Muscle layer of colon (tissue), 2 donors: ENCODE results near the gene SKIL.
"Not testable (repeated sequence)": the region's sequence is repeated elsewhere in the genome, so short reads cannot be mapped to it uniquely, and the experiment has no call there.

Experiments used
- H3K27ac ChIP-seq: one replicate; pipeline ENCODE4 v1.7.0; 2013; ENCODE audit warnings: low read depth, mild to moderate bottlenecking, low read length, moderate library complexity
- H3K27me3 ChIP-seq, 2 donors: one replicate each; pipeline ENCODE4 v1.7.0; 2013; ENCODE audit warnings: low read length in 2 of 2, mild to moderate bottlenecking in 2 of 2; ENCODE audit not compliant: insufficient read depth in 2 of 2, control insufficient read depth in 1 of 2
- H3K36me3 ChIP-seq: one replicate; pipeline ENCODE4 v1.7.0; 2013; ENCODE audit warnings: mild to moderate bottlenecking, low read length; ENCODE audit not compliant: insufficient read depth
- H3K4me1 ChIP-seq: one replicate; pipeline ENCODE4 v1.7.0; 2013; ENCODE audit warnings: mild to moderate bottlenecking, low read length; ENCODE audit not compliant: insufficient read depth
- H3K4me3 ChIP-seq, 2 donors: one replicate each; pipeline ENCODE4 v1.7.0; 2013; ENCODE audit warnings: low read length in 2 of 2, low read depth in 1 of 2, mild to moderate bottlenecking in 1 of 2, moderate library complexity in 1 of 2
- H3K9ac ChIP-seq: one replicate; pipeline ENCODE4 v1.7.0; 2013; ENCODE audit warnings: low read length
- H3K9me3 ChIP-seq: one replicate; pipeline ENCODE4 v1.7.0; 2013; ENCODE audit warnings: mild to moderate bottlenecking, low read length
- donor health status: abdominal sarcoma.
- donor health status: Adenocarcinoma of cecum.

The SKIL gene

DNA sequence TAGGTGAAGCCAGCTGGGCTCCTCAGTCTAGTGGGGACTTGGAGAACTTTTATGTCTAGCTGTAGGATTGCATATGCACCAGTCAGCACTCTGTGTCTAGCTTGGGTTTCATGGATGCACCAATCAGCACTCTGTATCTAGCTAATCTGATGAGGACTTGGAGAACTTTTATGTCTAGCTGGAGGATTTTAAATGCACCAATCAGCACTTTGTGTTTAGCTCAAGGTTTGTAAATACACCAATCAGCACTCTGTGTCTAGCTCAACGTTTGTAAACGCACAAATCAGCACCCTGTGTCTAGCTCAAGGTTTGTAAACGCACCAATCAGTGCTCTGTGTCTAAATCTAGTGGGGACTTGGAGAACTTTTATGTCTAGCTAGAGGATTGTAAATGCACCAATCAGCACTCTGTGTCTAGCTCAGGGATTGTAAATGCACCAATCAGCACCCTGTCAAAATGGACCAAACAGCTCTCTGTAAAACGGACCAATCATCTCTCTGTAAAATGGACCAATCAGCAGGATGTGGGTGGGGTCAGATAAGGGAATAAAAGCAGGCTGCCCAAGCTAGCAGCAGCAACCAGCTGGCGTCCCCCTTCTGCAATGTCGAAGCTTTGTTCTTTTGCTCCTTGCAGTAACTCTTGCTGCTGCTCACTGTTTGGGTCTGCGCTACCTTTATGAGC is 29.5 kb upstream of the SKIL start:
- not testable (repeated sequence) for H3K9me3 ChIP-seq, H3K9ac ChIP-seq, H3K4me3 ChIP-seq, H3K4me1 ChIP-seq, H3K27ac ChIP-seq, H3K27me3 ChIP-seq, H3K36me3 ChIP-seq

DNA sequence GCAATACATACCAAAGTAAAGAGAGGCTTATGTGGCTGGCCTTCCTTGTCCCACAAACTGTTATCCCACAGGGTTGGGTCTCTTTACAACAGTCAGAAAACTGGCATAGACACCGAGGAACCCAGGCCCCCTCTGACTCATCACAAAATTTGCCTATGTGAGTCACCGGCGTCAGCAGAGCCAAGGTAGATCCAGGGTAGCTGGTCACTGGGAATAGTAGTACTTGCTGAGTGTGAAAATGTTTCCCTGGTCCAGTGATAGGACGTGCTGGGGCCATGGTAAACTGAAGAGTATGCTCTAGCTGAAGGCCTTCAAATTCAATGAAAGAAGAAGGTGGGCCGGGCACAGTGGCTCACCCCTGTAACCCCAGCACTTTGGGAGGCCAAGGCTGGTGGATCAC is 27.1 kb upstream of the SKIL start:
- H3K4me3 ChIP-seq: no peak overlapping the region
- H3K27me3 ChIP-seq: no peaks in the 10 kb centered on the region
- no peaks in the 10 kb centered on the region for H3K4me1 ChIP-seq
- no peak overlapping the region for H3K9ac ChIP-seq
- no peak overlapping the region for H3K27ac ChIP-seq
- no peaks in the 10 kb centered on the region for H3K9me3 ChIP-seq
- H3K36me3 ChIP-seq: no peaks in the 10 kb centered on the region

- no peaks in the 10 kb centered on the region for H3K4me1 ChIP-seq
- no peak overlapping the region for H3K27ac ChIP-seq
- H3K9ac ChIP-seq: no peak overlapping the region
- H3K4me3 ChIP-seq: no peak overlapping the region
- H3K27me3 ChIP-seq: no peaks in the 10 kb centered on the region
- H3K36me3 ChIP-seq: no peaks in the 10 kb centered on the region
- no peaks in the 10 kb centered on the region for H3K9me3 ChIP-seq
These were observed 26.4 kb upstream of the SKIL start for GRCh38 chr3:170331143-170331542.

DNA sequence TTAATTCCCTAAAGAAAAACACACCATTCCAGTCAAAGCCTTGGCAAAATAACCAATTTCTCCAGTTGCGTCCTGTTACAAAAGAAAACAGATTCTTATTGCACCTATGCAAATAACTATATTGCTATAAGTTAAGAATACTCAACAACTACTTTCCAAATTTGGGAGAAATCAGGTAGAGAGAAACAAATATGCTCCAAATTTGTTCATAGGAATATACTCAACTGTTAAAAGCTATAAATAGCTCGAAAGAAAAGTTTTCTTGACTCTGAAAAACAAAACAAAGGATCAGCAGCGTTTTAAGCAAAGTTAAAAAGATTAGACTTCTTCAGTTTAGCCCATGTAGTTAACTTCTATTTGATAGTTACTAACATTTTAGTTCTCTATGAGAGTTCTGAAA is 20.1 kb upstream of the SKIL start:
- H3K4me3 ChIP-seq: no peak overlapping the region
- no peaks in the 10 kb centered on the region for H3K4me1 ChIP-seq
- H3K36me3 ChIP-seq: no peaks in the 10 kb centered on the region
- no peak overlapping the region for H3K27ac ChIP-seq
- H3K9me3 ChIP-seq: no peaks in the 10 kb centered on the region
- no peak overlapping the region for H3K9ac ChIP-seq
- no peaks in the 10 kb centered on the region for H3K27me3 ChIP-seq

GRCh38 chr3:170338690-170339340 is 18.7 kb upstream of the SKIL start:
- Histone ChIP-seq H3K4me1 (no peaks in the 10 kb centered on the region), H3K4me3 (no peak overlapping the region), H3K27ac (no peak overlapping the region), H3K9ac (no peak overlapping the region), H3K9me3 (no peaks in the 10 kb centered on the region), H3K36me3 (no peaks in the 10 kb centered on the region), H3K27me3 (no peaks in the 10 kb centered on the region)

DNA sequence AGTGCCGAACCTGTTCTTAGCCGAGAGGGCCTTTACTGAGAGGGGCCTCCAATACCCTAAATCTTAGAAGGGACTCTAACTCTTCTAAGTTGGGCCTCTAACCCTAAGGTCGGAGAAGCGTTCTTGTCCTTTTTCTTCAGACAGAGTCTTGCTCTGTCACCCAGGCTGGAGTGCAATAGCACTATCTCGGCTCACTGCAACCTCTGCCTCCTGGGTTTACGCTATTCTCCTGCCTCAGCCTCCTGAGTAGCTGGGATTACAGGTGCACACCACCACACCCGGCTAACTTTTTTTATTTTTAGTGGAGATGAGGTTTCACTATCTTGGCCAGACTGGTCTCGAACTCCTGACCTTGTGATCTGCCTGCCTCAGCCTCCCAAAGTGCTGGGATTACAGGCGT is 15.2 kb upstream of the SKIL start:
- not testable (repeated sequence) for H3K27ac ChIP-seq, H3K4me1 ChIP-seq, H3K36me3 ChIP-seq, H3K9me3 ChIP-seq, H3K4me3 ChIP-seq, H3K9ac ChIP-seq, H3K27me3 ChIP-seq

- not testable (repeated sequence) for H3K9ac ChIP-seq, H3K4me1 ChIP-seq, H3K9me3 ChIP-seq, H3K27ac ChIP-seq, H3K36me3 ChIP-seq, H3K27me3 ChIP-seq, H3K4me3 ChIP-seq
These were observed 13.7 kb upstream of the SKIL start for GRCh38 chr3:170343859-170344258.

DNA sequence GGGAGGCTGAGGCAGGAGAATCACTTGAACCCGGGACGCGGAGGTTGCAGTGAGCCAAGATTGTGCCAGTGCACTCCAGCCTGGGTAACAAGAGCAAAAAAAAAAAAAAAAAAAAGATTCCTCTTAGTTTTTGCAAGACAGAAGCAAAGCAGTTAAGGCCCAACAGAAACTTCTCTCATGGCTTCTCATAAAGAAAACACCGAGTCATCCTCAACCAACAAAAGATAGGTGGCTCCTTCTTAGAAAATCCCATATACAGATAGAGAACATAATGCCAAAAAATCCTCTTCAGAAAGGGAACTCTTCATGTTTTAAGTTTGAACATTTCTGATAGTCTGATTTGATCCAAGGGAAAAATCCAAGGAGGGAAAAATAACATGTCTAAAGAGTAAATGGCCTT is 12.5 kb upstream of the SKIL start:
- no peaks in the 10 kb centered on the region for H3K9me3 ChIP-seq
- H3K4me1 ChIP-seq: no peaks in the 10 kb centered on the region
- H3K27ac ChIP-seq: no peak overlapping the region
- no peak overlapping the region for H3K4me3 ChIP-seq
- no peaks in the 10 kb centered on the region for H3K36me3 ChIP-seq
- H3K27me3 ChIP-seq: no peaks in the 10 kb centered on the region
- no peak overlapping the region for H3K9ac ChIP-seq

DNA sequence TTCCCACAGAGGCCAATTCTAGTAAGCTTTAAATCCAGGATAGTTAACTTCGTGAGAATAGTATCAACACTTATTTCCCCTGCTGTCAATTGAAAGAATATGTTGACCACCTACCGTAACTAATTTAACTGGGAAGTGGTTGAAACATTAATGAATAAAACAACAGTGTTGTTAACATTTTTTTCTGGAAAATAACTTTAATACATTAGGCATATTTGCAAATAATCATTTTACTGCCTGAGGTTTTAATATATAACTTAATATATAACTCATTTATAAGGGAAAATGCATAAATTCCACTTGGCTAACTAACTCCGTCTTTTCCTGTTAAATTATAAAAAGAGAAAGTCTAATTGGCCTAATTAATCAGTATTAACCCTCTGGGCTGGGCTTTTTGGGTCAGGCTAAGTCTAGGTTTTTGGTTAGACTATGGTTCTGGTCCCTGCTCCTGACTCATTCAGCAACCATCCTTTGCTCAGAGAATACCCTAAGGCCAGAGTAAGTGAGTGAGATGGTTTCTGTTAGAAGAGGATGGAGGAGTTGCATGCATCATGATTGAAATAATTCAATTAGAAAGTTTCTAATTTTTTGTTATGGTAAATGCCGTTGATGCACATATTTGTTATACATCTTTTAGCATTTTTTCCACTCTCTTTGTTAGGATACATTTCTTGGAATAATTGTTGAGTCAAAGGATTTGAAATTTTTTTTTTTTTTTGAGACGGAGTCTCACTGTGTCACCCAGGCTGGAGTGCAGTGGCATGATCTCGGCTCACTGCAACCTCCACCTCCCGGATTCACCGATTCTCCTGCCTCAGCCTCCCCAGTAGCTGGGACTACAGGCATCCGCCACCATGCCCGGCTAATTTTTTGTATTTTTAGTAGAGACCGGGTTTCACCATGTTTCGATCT is 10.8 kb upstream of the SKIL start:
- Histone ChIP-seq H3K9me3 (no peaks in the 10 kb centered on the region), H3K9ac (no peak overlapping the region), H3K36me3 (no peaks in the 10 kb centered on the region), H3K27ac (no peak overlapping the region), H3K4me1 (no peaks in the 10 kb centered on the region), H3K27me3 (no peaks in the 10 kb centered on the region), H3K4me3 (no peak overlapping the region)

DNA sequence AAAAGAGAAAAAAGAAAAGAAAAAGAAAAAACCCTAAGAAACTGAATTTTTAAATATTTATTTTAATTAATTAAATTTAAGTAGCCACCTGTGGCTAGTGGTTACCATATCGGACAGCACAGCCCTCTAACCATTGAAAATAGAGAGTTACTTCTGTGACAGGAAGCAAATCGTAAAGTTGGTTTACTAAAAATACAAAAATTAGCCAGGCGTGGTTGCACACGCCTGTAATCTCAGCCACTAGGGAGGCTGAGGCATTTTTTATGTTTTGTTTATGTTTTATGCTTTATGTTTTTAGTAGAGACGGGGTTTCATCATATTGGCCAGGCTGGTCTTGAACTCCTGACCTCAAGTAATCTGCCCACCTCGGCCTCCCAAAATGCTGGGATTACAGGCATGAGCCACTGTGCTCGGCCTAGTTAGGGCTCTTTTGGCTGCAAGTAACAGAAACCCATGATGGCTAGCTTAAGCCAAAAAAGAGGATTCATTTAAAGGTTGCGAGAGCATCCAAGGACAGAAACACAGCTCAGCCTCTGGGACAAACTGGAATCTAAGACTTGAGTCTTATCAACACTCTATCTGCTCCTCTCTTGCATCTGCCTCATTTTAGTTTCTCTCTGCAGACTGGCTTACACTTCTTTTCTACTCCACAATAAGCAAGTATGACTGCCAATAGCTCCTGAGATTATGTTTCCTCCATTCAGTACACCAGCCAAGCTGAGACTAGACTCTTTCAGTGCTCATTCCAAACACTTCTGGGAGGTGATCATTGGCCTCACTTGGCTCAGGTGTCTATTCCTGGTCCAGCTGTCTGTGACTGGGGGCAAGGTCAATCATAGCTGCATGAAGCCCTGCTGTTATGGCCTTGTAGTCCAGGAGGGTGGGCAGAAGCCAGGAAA is 6.8 kb upstream of the SKIL start:
- Histone ChIP-seq H3K4me3 (no peak overlapping the region), H3K27ac (no peak overlapping the region), H3K9ac (no peak overlapping the region), H3K27me3 (no peaks in the 10 kb centered on the region), H3K9me3 (no peaks in the 10 kb centered on the region), H3K4me1 (peaks cover 6% of the 10 kb centered on the region), H3K36me3 (no peaks in the 10 kb centered on the region)

DNA sequence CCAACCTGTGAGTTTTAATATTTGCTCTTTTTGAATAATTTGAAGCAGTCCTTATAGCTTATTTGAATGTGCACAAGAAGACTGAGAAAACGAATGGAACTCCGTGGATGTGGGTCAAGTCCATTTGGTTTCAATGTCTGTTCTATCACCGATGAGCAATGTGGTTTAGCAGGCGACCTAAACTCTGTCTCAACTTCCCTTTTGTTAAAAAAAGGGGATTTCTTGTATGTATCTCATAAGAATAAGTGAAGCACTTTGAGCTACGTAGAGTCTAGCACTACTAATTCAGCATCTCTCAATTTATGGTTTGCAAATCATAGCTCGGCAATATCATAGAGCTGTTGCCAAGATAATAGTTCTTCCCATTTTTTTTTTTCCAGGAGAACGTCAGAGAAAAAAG is 4.6 kb upstream of the SKIL start:
- peaks cover 11% of the 10 kb centered on the region for H3K4me1 ChIP-seq
- no peaks in the 10 kb centered on the region for H3K9me3 ChIP-seq
- H3K27me3 ChIP-seq: no peaks in the 10 kb centered on the region
- no peak overlapping the region for H3K9ac ChIP-seq
- no peak overlapping the region for H3K27ac ChIP-seq
- no peaks in the 10 kb centered on the region for H3K36me3 ChIP-seq
- no peak overlapping the region for H3K4me3 ChIP-seq
